ENCODE results near the gene LRRC8A.
"Not testable (repeated sequence)": the region's sequence is repeated elsewhere in the genome, so short reads cannot be mapped to it uniquely, and the experiment has no call there.

DNA sequence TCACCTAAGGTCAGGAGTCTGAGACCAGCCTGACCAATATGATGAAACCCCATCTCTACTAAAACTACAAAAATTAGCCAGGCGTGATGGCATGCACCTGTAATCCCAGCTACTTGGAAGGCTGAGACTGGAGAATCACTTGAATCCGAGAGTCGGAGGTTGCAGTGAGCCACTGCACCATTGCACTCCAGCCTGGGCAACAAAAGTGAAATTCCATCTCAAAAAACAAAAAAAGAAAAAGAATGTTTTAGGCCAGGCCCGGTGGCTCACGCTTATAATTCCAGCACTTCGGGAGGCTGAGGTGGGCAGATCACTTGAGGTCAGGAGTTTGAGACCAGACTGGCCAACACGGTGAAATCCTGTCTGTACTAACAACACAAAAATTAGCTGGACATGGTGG, 23.5 kb upstream of the LRRC8A start:
- TF ChIP-seq EZH2 (IDR thresholded peaks at IDR 0.05; ENCODE audit: insufficient read depth, poor library complexity, severe bottlenecking); EZH2phosphoT487 (IDR thresholded peaks at IDR 0.05; ENCODE audit: insufficient read depth, low read depth): not testable (repeated sequence)
